Measurements from ENCODE around the gene STEAP3.

STEAP3 gene

DNA sequence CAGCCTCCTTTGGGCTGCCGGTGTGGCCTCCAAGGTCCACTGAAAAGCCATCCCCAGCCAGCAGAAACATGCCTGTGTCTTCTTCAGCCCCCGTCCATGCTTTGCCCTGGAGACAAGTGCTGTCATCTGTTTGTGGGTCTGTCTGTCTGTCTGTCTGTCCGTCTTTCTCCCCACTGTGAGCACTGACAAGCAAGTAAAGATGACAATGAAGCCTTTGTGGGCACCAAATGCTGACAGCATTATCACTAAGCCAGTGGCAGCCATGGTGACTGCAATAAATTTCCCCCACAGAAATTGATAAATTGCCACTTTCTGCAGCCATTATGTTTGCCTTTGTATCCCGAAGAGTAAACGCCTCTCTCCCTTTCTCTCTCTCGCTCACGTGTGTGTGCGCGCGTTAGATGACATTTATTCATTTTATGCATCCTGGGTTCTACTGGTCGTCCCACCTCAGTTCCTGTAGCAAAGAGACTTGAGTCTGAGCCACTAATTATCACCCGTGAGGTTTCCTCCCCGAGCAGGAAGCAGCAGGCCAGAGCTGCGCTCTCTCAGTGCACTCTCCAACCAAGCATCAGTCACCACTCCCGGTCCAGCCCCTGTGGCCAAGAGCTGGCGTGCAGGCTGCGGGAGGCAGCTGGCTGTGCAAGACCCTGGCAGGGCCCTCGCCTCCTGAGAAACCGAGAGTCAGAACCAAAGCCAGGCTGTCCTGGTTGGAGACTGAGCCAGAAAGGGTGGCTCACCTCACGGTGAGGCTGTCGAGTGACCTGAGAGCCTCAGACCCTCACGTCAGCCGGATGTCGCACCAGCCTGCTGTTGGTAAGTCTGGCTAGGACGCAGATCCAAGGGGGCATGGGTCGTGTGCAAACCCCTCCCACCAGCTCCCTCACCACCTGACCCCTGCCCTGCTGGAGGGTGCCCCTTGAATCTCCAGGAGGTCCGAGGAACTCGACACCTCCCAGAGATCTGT is 6.9 kb downstream of the STEAP3 start:
- no peaks in the 10 kb centered on the region for H3K4me1 Mint-ChIP-seq
- no peak overlapping the region for H3K27ac Mint-ChIP-seq
- no peaks in the 10 kb centered on the region for H3K9me3 Mint-ChIP-seq
- no peak overlapping the region for H3K4me3 Mint-ChIP-seq
- H3K27me3 Mint-ChIP-seq: peaks cover 3% of the 10 kb centered on the region
- H3K36me3 Mint-ChIP-seq: no peaks in the 10 kb centered on the region

DNA sequence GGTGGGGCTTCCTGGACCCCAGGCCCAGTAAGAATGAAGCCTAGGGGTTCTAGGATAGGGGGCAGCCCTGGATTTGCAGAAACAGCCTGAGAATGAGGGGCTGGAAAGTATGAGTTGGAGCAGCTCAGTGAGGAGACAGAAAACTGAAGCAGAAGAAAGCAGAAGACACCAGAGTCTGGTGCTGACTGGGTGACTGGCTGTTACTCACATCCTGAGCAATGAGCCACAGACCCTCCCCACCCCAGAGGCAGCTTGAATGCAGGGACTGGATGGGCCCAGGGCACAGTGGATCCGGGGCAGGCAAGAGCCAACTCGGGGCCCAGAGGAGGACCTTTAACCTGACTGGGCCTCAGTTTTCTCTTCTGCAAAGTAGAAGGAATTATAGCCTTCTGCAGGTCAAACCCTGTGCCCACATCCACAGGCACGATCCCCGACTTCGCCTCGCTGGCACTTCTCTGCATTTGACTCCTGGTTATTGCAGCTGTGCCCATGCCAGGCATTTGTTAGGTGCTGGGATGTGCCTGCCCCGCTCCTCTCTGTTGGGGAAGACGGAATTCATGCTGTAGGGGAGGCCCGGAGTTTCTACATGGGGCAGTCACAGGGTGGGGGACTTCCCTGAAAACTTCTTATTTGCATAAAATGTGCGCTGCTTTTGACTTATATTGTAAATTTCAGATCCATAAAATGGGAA is 8.5 kb downstream of the STEAP3 start:
- no peak overlapping the region for H3K4me3 Mint-ChIP-seq
- H3K9me3 Mint-ChIP-seq: no peaks in the 10 kb centered on the region
- no peaks in the 10 kb centered on the region for H3K36me3 Mint-ChIP-seq
- H3K4me1 Mint-ChIP-seq: no peaks in the 10 kb centered on the region
- H3K27me3 Mint-ChIP-seq: peaks cover 2% of the 10 kb centered on the region
- no peak overlapping the region for H3K27ac Mint-ChIP-seq

DNA sequence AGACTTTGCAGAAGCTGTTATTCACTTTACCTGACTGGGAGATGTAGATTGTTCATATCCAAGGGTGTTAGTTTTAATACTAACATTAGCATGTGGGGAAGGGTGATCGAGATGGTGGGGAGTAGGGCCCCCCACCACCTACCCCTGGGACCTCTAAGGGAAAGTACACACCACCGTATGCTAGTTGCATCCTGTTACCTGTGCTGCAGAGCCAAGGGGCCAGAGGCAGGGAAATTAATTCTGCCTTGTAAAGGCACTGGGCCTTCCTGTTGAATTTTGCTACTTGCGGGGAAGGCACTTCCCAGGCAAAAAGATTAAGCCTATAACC is 9.0 kb downstream of the STEAP3 start:
- no peaks in the 10 kb centered on the region for H3K9me3 Mint-ChIP-seq
- peaks cover 2% of the 10 kb centered on the region for H3K27me3 Mint-ChIP-seq
- H3K27ac Mint-ChIP-seq: no peak overlapping the region
- no peaks in the 10 kb centered on the region for H3K36me3 Mint-ChIP-seq
- H3K4me1 Mint-ChIP-seq: no peaks in the 10 kb centered on the region
- H3K4me3 Mint-ChIP-seq: no peak overlapping the region

DNA sequence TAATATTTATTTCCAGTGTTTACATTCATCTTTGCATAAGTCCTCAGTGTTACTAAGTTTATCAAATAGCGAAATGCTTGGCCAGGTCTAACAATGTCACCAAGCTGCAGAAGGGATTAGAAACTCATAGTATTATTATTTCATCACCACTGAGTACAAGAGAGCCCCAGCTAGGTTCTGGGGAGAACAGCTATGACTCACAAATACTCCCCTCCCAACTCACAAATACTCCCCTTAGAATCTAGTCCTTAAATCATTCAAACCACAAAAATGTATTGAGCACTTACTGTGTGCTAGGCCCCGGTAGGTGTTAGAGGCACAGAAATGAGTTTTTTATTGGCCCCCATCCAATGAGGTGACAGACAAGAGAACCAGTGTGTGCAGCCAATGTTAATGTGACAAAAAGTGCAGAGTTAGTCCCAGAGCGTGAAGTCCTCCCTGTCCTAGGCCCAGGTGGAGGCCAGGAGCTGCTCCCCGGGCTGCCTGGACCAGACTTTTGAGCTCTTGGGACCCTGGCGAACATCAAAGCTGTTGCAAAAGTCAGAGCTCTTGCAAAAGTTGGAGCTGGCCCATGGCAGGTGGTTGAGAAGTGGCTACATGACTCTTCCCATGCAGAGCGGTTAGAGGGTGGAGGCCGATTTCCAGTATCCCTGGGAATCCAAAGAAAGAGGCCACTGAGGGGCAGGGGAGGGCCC is 9.8 kb downstream of the STEAP3 start:
- Mint-ChIP-seq H3K36me3 (no peaks in the 10 kb centered on the region), H3K4me1 (no peaks in the 10 kb centered on the region), H3K9me3 (no peaks in the 10 kb centered on the region), H3K27ac (no peak overlapping the region), H3K27me3 (peaks cover 2% of the 10 kb centered on the region), H3K4me3 (no peak overlapping the region)

DNA sequence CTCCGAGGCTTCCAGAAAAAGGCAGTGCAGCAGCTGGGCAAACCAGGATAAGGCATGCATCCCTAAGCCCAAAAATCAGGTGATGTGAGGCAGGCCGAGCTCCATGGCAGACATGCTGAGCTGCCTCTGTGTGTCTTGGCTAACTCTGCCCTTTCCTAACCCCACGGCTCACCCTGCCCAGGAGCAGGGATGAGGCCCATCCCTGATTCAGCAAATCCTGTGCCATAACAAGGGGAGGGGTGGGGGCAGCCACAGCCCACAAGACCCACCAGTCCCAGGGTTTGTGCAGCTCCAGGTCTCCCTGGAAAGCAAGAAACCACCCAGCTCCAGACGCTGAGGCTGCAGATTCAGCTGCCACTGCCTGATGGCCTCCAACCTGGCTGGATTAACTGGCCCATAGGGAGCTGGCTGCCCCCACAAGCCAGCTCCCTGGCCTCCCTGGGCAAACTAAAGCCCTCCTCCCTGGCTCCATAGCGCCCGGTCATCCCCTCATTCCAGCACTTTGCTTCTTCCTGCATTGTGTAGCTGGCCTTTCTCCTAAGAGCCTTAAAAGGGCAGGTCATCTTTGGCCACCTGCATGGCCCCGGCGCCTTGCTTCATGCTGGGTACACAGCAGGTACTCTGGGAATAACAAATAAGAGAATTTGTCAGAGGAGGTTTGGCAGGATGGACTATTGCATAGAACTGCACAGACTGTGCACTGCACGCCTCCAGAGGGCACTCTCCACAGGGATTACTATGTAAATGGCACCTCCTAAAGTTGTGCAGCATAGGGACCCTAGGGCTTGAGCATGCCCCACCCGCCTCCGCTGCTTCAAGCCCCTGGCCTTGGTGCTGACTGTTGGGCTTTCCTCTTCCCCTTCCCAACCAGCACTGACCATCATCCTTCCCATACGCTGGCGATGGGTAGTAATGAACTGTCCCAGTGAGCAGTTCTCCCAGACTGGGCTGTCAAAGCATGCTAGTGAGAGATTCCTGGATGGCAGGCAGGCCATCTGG is 10.7 kb downstream of the STEAP3 start:
- no peaks in the 10 kb centered on the region for H3K36me3 Mint-ChIP-seq
- H3K4me3 Mint-ChIP-seq: no peak overlapping the region
- H3K27ac Mint-ChIP-seq: no peak overlapping the region
- H3K9me3 Mint-ChIP-seq: no peaks in the 10 kb centered on the region
- no peaks in the 10 kb centered on the region for H3K27me3 Mint-ChIP-seq
- H3K4me1 Mint-ChIP-seq: no peaks in the 10 kb centered on the region

DNA sequence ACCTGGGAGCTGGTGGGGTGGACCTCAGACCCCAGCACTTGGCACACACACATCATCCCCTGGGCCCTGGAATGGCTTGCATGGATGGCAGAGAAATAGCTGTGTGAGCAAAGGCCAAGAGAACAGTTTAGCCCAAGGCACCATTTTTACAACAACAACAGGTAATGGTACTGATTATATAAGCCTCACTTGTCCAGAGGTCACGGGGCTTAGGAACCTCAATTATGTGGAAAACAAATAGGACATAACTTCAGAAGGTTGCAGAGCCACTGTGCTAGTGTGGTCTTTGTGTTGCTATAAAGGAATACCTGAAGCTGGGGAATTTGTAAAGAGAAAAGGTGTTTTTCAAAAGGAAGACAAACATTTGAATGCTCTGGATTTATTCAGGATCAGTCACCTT is 13.2 kb downstream of the STEAP3 start:
- H3K4me1 Mint-ChIP-seq: no peaks in the 10 kb centered on the region
- no peaks in the 10 kb centered on the region for H3K9me3 Mint-ChIP-seq
- no peak overlapping the region for H3K27ac Mint-ChIP-seq
- no peaks in the 10 kb centered on the region for H3K36me3 Mint-ChIP-seq
- no peaks in the 10 kb centered on the region for H3K27me3 Mint-ChIP-seq
- no peak overlapping the region for H3K4me3 Mint-ChIP-seq

DNA sequence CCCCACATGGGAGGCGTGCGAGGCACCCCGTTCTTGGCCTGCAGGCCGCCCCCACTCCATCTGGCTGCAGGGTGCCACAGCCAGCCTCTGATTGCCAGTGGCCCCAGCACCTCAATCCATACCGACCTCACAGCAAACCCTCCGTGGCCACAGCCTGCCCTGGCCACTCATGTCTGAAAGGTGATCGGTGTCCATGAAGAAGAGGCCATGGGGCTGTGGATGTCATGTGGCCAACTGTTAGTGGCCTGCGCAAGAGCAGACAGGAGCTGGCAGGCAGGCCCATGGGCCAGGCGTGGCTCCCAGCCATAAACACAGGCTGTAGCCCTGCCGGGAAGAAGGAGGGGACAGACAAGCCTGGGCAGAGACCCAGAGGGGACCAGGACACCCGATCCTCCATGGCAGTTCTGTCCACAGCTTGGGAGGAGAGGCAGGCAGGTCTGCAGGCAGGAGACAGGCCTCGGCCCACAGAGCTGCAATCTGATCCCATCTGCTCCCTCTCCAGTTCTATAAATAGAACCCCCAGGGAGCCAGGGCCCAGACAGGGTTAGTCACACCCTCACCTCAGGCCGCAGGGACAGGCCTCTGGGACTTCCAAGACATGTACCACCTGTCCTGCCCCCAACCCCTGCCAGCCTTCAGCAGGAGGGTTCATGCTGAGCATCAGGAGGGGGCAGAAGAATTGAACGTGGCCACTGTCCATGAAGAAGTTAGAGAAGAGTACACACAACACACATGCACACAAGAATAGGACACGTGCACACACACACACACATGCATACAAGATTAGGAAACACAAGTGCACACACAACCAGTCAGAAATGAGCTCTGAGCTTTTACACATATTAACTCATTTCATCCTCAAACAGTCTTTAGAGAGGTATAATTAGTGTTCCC is 16.9 kb downstream of the STEAP3 start:
- Mint-ChIP-seq H3K27ac (no peak overlapping the region), H3K4me1 (no peaks in the 10 kb centered on the region), H3K4me3 (no peak overlapping the region), H3K36me3 (no peaks in the 10 kb centered on the region), H3K9me3 (no peaks in the 10 kb centered on the region), H3K27me3 (no peaks in the 10 kb centered on the region)

DNA sequence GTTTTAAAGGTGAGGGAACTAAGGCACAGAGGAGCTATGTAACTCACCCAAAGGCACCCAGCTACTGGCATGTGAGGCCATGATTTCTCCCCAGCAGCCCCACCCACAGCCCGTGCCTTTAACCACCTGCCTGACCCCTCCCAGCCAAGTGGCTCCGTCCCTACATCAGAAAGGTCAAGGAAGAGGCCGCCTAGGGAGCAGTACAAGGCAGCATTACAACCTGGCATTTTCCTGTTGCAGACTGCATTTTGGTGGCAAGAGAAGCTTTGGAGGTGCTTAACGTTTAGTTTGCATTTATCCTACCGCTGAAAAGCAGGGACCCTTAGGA is 17.5 kb downstream of the STEAP3 start:
- H3K36me3 Mint-ChIP-seq: no peaks in the 10 kb centered on the region
- no peaks in the 10 kb centered on the region for H3K27me3 Mint-ChIP-seq
- no peak overlapping the region for H3K4me3 Mint-ChIP-seq
- H3K27ac Mint-ChIP-seq: no peak overlapping the region
- no peaks in the 10 kb centered on the region for H3K9me3 Mint-ChIP-seq
- no peaks in the 10 kb centered on the region for H3K4me1 Mint-ChIP-seq

DNA sequence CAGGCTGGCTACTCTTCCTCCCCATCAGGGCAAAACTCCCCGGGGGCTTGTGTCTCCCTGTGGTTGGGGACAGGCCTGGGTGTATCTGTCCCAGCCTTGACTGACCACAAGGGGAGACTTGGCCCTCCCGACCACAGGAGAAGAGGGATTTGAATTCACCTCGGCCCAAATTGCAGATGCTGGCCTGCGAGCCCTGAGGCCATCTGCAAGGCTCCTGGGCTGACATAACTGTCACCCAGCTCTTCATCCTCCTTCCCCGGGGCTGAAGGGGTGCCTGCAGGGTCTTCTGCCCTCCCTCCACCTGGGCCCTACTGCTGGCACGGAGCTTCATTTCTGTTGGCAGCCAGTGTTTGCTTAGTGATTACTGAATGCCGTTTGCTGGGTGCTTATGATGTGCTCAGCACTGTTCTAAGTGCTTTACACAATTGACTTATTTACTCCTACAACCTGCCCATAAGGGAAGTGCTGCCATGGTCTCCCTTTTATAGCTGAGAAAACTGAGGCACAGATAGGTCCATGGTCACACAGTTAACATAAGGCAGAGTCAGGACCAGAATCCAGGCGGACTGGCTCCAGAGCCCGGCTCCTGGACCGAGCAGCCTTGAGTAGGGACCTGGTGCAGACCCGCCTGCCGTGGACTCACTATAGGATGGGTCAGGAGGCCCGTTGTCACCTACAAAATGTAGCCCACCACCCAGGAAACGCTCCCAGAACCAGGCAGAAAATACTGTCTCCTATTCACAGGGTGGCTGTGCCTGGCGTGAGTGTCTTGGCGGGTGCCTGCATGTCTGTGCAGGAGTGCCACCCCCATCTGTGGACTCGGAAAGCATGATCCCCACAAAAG is 18.9 kb downstream of the STEAP3 start:
- H3K4me1 Mint-ChIP-seq: no peaks in the 10 kb centered on the region
- no peaks in the 10 kb centered on the region for H3K9me3 Mint-ChIP-seq
- H3K27me3 Mint-ChIP-seq: no peaks in the 10 kb centered on the region
- H3K36me3 Mint-ChIP-seq: no peaks in the 10 kb centered on the region
- H3K27ac Mint-ChIP-seq: no peak overlapping the region
- no peak overlapping the region for H3K4me3 Mint-ChIP-seq

DNA sequence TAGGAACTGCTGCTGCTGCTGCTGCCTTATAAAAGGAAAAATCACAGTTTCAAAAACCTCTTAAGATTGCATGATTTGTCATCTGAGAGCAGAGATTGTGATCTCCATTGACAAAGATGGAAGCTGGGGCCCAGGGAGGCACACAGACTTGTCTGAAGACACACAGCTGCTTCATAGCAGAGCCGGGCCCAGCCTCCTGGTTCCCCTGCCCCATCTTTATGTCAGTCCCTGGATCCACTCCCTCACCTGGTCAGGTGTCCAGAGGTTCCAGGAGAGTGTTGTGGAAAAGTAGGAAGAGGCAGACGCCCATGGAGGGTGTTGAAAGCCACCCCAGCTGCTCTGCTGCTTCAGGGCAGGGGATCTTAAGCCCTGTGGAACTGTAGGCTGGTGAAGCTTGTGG is 20.0 kb downstream of the STEAP3 start:
- H3K27me3 Mint-ChIP-seq: no peaks in the 10 kb centered on the region
- H3K4me1 Mint-ChIP-seq: no peaks in the 10 kb centered on the region
- H3K4me3 Mint-ChIP-seq: no peak overlapping the region
- H3K36me3 Mint-ChIP-seq: no peaks in the 10 kb centered on the region
- no peak overlapping the region for H3K27ac Mint-ChIP-seq
- no peaks in the 10 kb centered on the region for H3K9me3 Mint-ChIP-seq

DNA sequence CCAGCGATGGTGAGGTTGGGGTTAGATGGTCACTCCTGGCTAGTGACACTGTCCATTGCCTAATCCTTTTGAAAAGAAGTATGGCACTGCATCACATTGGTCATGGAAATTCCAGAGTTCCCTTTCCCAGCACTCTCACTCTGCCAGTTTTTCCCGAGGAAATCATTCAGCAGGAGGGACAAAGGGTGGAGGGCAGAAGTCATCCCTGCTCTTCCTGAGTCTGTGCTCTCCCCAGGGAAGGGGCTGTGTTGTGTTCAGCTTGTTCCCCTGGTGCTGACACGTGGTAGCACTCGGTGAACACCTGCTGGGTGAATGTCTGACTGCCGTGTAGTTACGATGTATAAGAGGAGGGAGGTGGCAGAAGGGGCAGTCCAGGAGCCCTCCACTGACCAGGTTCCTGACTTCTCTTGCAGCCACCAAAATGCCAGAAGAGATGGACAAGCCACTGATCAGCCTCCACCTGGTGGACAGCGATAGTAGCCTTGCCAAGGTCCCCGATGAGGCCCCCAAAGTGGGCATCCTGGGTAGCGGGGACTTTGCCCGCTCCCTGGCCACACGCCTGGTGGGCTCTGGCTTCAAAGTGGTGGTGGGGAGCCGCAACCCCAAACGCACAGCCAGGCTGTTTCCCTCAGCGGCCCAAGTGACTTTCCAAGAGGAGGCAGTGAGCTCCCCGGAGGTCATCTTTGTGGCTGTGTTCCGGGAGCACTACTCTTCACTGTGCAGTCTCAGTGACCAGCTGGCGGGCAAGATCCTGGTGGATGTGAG is 21.6 kb downstream of the STEAP3 start:
- Mint-ChIP-seq H3K27me3 (no peaks in the 10 kb centered on the region), H3K4me3 (no peak overlapping the region), H3K36me3 (no peaks in the 10 kb centered on the region), H3K9me3 (no peaks in the 10 kb centered on the region), H3K27ac (no peak overlapping the region), H3K4me1 (no peaks in the 10 kb centered on the region)

DNA sequence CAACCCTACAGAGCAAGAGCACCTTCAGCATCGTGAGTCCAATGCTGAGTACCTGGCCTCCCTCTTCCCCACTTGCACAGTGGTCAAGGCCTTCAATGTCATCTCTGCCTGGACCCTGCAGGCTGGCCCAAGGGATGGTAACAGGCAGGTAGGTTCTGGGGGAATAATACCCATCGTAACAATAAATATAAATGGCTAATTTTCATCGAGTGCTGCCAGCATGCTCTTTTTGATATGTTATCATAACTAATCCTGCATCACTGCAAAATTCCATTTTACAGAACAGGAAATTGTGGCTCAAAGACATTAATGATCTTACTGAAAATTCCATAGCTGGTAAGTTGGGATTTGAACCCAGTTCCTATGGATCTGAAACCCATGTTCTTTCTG is 22.2 kb downstream of the STEAP3 start:
- H3K4me3 Mint-ChIP-seq: no peak overlapping the region
- H3K27ac Mint-ChIP-seq: no peak overlapping the region
- no peaks in the 10 kb centered on the region for H3K9me3 Mint-ChIP-seq
- no peaks in the 10 kb centered on the region for H3K4me1 Mint-ChIP-seq
- no peaks in the 10 kb centered on the region for H3K36me3 Mint-ChIP-seq
- no peaks in the 10 kb centered on the region for H3K27me3 Mint-ChIP-seq
